GM21825 (cell line): ENCODE measurements around the gene SAMD4A.
"Not testable (repeated sequence)": the region's sequence is repeated elsewhere in the genome, so short reads cannot be mapped to it uniquely, and the experiment has no call there.

Source experiments
- ATAC-seq: cut with Tn5 transposase; IDR thresholded peaks from one replicate; pipeline ENCODE4 v1.9.1; 2021; ENCODE audit warnings: mild to moderate bottlenecking, moderate library complexity; ENCODE audit not compliant: unreplicated experiment

Gene SAMD4A

GRCh38 chr14:54789781-54790480, 223.0 kb downstream of the SAMD4A start:
- ATAC-seq, result no peak

DNA sequence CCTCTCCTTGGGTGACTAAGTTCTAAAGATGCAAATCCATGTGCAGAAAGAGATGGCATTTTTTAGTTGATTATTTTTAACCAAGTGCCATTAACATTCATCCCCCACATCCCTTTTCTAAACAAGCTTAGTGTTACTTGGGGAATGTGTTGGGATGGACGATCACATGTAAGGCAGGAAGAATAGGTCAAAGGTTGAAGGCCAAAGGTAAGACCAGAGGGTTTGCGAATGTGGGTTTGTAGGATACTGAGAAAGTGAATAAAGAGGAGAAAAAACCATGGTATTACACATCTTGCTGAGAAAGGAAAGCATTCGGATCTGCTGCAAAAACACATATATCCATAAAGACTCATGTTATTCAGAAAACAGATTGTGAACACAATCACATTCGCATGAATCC, 224.1 kb downstream of the SAMD4A start:
- no peak for ATAC-seq

DNA sequence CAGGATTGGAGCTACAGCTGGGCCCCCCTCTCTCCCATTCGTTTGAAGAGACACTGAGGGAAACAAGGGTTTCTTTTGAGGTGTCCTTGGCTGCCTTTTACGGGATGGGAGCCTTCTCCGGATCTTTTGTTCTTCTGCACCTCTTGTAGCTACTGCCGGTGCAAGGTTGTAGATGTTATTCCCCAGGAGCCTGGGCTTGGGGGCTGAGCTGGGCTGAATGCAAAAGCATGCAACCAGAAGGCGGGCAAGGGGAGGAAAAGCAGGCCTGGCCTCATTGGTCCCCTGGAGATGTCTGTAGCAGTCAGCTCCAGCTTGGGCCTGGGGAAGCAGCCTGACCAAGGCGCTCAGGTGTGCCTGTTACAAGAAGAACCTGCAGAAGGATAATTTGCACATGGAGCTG, 225.4 kb downstream of the SAMD4A start:
- no peak for ATAC-seq

GRCh38 chr14:54794159-54794558, 227.2 kb downstream of the SAMD4A start:
- ATAC-seq, result no peak

GRCh38 chr14:54794796-54795195, 227.9 kb downstream of the SAMD4A start:
- ATAC-seq, result no peak

- ATAC-seq, result no peak
Observed at GRCh38 chr14:54796961-54797360, 230.0 kb downstream of the SAMD4A start.

DNA sequence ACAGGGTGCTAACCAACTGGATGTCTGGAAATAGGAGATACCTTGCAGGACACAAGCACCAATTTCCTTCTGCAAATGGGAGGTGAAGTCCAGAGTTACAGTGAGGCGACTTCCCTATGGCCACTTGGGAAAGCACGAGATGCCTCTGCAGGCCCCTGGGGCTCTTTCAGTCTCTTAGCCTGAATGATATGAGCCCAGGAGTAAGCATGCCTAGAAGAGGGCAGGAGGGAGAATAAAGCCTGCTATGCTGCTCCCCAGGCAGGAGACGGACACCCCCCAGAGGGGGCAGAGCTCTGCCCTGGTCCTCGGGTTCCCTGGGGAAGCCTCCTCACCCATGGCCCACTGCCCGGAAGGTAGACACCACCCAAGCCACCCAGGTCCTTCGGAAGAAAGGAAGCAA, 230.6 kb downstream of the SAMD4A start:
- no peak for ATAC-seq

DNA sequence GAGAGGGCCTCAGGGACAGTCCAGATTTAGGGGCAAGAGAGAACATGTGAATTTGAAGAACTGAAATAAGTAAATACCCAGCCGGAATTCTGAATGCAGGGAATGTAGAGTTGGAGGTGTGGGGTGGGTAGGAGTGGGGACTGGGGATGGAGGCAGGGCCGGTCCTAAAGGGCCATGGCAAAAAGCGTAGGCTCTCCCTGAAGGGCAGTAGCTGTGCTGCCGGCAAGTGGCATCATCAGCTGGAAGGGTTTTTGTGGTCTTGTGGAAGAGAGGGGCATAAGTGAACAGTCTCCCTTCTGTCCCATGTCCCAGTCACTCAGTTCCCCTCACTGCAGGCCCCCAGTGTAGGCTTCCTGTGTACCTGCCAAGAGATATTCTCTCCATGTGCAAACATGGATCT, 231.1 kb downstream of the SAMD4A start:
- ATAC-seq, result no peak

GRCh38 chr14:54798465-54799124, 231.7 kb downstream of the SAMD4A start:
- ATAC-seq, result no peak

DNA sequence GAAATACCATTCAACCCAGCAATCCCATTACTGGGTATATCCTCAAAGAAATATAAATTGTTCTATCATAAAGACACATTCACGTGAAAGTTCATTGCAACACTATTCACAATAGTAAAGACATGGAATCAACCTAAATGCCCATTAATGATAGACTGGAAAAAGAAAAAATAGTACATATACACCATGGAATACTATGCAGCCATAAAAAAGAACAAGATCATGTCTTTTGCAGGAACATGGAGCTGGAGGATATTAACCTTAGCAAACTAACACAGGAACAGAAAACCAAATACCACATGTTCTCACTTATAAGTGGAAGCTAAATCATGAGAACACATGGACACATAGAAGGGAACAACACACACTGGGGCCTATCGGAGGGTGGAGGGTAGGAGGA, 234.6 kb downstream of the SAMD4A start:
- not testable (repeated sequence) for ATAC-seq

GRCh38 chr14:54803396-54803795, 236.5 kb downstream of the SAMD4A start:
- ATAC-seq, result no peak

- ATAC-seq, result no peak
Observed at GRCh38 chr14:54803926-54804537, 237.1 kb downstream of the SAMD4A start.

GRCh38 chr14:54804538-54805041, 237.7 kb downstream of the SAMD4A start:
- ATAC-seq, result no peak

DNA sequence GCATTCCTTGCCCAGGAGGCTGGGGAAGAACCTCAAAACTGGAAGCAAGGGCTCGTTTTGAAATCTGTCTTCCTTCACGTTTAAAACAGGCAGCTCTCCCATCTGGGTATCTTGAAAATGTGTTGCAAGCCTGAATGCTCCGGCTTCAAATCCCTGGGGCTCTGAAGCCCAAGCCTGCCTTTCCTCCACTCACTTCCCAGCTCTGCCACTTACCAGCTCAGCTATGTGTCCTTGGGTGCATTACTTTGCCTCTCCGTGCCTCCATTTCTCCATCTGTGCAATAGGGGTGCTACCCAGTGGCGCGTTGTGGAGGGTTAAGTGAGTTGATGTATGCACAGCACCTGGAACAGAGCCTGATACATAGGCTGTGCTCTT, 238.1 kb downstream of the SAMD4A start:
- ATAC-seq, result no peak

GRCh38 chr14:54805445-54806322, 238.8 kb downstream of the SAMD4A start:
- ATAC-seq, result no peak

DNA sequence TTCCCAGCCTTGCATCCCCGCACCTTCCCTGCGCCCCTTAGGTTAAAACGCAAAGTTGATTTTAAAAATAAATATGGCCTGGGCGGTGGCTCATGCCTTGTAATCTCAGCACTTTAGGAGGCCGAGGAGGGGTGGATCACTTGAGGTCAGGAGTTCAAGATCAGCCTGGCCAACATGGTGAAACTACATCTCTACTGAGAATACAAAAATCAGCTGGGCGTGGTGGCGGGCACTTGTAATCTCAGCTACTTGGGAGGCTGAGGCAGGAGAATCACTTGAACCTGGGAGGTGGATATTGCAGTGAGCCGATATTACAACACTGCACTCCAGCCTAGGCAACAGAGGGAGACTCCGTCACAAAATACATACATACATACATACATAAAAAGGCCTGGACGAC, 239.7 kb downstream of the SAMD4A start:
- no peak for ATAC-seq

DNA sequence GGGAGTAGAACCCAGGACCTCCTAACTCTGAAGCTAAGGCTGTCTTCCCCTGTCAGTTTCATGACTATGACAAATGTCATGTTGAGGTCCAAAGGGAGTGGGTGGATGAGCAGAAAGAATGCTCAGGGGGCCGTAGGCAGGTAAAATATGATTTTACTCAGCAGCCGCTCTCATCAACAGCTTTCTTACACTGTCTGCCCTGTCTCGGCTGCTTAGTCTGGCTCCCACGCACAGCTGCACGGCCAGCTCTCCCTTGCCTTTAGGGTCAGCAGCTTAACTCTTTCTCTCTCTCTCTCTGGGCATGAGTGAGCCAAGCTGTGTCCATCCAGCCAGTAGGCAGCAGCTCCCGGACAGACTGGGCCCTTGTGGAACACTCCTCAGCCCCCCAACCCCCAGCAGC, 240.5 kb downstream of the SAMD4A start:
- no peak for ATAC-seq

DNA sequence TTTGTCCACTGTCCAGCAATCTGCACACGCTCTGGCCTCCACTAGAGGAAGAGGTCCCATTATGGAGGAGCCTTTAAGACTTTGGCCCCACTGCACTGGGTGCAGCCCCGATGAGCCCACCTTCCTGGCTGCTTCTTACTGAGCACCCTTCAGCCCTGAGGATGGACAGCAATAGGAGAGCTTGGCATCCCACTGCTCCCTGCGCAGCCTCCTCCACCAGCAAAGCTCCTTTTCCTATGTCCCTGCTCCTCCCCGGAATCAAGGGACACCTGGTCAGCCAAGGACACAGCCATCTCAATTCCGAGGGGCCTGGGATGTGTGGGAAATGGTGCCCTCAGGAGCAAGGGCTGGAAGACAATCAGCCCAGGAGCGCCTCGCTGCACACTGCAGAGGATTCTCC, 241.0 kb downstream of the SAMD4A start:
- ATAC-seq, result no peak

DNA sequence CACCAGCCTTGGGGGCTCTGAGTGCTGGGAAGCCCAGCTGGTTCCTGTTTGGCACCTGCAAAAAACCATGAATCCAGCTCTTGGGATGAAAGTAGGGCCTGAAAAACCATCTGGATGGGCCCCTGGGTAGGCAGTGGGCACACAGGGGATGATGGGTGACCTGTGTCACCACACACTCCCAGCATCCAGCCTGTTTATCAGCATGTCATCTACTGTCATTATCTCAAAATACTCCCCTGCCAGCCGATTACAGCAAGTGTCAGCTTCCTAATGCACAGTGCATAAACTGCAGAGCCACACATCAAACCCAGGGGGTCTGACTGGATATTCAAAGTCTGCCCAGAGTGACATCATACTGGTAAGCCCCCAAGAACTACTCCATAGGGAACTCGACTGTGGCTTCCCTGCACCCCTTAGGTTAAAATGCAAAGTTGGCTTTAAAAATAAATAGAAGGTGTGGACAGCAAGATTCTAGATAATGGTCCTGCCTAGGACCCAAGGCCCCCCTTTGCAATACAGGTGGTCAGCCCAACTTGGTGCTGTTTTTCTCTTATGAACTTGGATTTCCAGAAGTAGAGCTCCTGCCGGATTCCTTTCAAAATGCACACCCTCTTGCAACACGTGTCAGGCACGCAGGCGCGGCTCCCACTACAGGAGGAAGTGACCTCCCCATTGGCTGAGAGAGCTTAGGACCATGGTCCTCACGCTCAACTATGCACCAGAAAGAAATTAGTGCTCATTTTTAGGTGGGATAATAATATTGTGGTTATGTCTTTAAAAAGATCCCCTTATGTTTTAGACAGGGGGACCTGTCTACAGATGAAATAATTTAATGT, 241.6 kb downstream of the SAMD4A start:
- ATAC-seq, result no peak

DNA sequence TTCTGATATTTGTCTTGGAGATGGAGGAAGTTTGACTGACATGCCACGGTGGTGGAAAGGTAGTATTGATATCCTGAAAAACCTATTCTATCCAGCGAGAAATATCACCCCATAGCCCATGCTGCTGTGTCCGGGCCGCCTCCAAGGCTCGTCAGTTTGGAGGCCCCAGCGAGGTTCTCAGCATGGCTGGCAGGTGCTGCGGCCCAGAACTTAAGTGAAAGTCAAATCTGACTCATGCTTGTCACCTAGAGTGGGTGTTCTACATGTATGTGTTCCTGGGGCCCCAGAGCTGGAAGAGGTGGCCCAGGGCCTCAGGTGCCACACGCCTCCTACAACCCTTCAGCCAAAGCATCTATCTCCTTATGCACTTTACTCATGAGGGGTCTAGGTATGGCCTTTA, 242.8 kb downstream of the SAMD4A start:
- ATAC-seq, result no peak
